Lower leg skin (tissue), 4 donors: ENCODE data around the gene CHAMP1. TPM values are rescaled to one million over a fixed set of nuclear protein-coding genes. Genes with fewer than 3 reads are reported as not detected.

Source experiments
- DNase-seq, 2 donors: peaks; one replicate each; pipeline ENCODE4 v3.0.0-alpha.2; 2019; ENCODE audit warnings: low spot score in 2 of 2
- H3K4me3 ChIP-seq: fragments of 200-600 bp; sonication (generic); 2 replicates; pipeline ENCODE4 v1.5.1; 2017; ENCODE audit warnings: mild to moderate bottlenecking, low read depth; ENCODE audit not compliant: poor library complexity, severe bottlenecking
- CTCF ChIP-seq, 3 donors: fragments of 450-650 bp; IDR thresholded peaks; one replicate each; pipeline ENCODE4 v1.5.1; 2016; ENCODE audit warnings: antibody characterized with exemption in 3 of 3, mild to moderate bottlenecking in 3 of 3, moderate library complexity in 2 of 3
- POLR2A ChIP-seq, 2 donors: fragments of 450-650 bp; IDR thresholded peaks; one replicate each; pipeline ENCODE4 v1.6.1; 2016 to 2017; ENCODE audit warnings: antibody characterized with exemption in 2 of 2, mild to moderate bottlenecking in 1 of 2, moderate library complexity in 1 of 2
- WGBS, 2 donors: methylation state at CpG; one replicate each; pipeline ENCODE4 v1.1.5; 2018; 5-methylcytosine and 5-hydroxymethylcytosine counted together
- intact Hi-C: fragments of 100-400 bp; cut with DNase I; formaldehyde crosslinking; loops from one replicate; pipeline ENCODE4 v1.15.0; 2023; ENCODE audit warnings: low total_unique reads
- total RNA-seq, 4 donors: library from RNA; depleted of rRNA; stranded (reverse); fragments of >200 nt; gene quantifications; one replicate each; pipeline ENCODE4 v1.1.0, GENCODE V29; 2016

The CHAMP1 gene
- total RNA-seq, 4 donors from 2014 or later: 18.0 to 21.0 (median 19.7) TPM

- no peak for TF ChIP-seq POLR2A (IDR thresholded peaks at IDR 0.05)
- no peak for TF ChIP-seq CTCF (IDR thresholded peaks at IDR 0.05)
- 0% methylated on average over 37 to 50 of the region's 50 CpGs for WGBS, 2 donors
- intact Hi-C loops: no loop called here
- peak overlapping the region; percentile 55 for H3K4me3 ChIP-seq
- peak; percentile 24 to 94 for DNase-seq
Observed at GRCh38 chr13:114282041-114282670, 32.1 kb upstream of the CHAMP1 start.

GRCh38 chr13:114283576-114283975, 30.7 kb upstream of the CHAMP1 start:
- intact Hi-C loops: no loop called here
- TF ChIP-seq CTCF (IDR thresholded peaks at IDR 0.05) (no peak), POLR2A (IDR thresholded peaks at IDR 0.05) (no peak)
- WGBS, 2 donors: 70 to 82% methylated on average over 3 of the region's 3 CpGs
- H3K4me3 ChIP-seq: no peak overlapping the region
- no peak for DNase-seq

- no peak for TF ChIP-seq POLR2A (IDR thresholded peaks at IDR 0.05)
- no peak for TF ChIP-seq CTCF (IDR thresholded peaks at IDR 0.05)
- no peak for DNase-seq
- 89 to 92% methylated on average over 8 of the region's 8 CpGs for WGBS, 2 donors
- intact Hi-C loops: no loop called here
- no peak overlapping the region for H3K4me3 ChIP-seq
Observed at GRCh38 chr13:114284680-114285079, 29.6 kb upstream of the CHAMP1 start.

- no peak overlapping the region for H3K4me3 ChIP-seq
- intact Hi-C loops: no loop called here
- 61 to 68% methylated on average over 4 of the region's 4 CpGs for WGBS, 2 donors
- no peak for DNase-seq
- TF ChIP-seq CTCF (IDR thresholded peaks at IDR 0.05) (no peak), POLR2A (IDR thresholded peaks at IDR 0.05) (no peak)
Observed at GRCh38 chr13:114285166-114285808, 29.0 kb upstream of the CHAMP1 start.

- no peak for DNase-seq
- WGBS, 2 donors: 90 to 96% methylated on average over 8 of the region's 8 CpGs
- intact Hi-C loops: no loop called here
- no peak for TF ChIP-seq POLR2A (IDR thresholded peaks at IDR 0.05)
- TF ChIP-seq CTCF (IDR thresholded peaks at IDR 0.05): no peak
- no peak overlapping the region for H3K4me3 ChIP-seq
Observed at GRCh38 chr13:114286808-114287207, 27.5 kb upstream of the CHAMP1 start.
